Femur (tissue), 1 donor: ENCODE data around the gene PACS1.
"Not testable (repeated sequence)": the region's sequence is repeated elsewhere in the genome, so short reads cannot be mapped to it uniquely, and the experiment has no call there.

Experiments
- DNase-seq: peaks from one replicate; pipeline ENCODE4 v3.0.0-alpha.2; 2017

Gene PACS1

GRCh38 chr11:66231561-66231960, 161.5 kb downstream of the PACS1 start:
- no peak for DNase-seq

GRCh38 chr11:66232769-66233168, 162.7 kb downstream of the PACS1 start:
- no peak for DNase-seq

- no peak for DNase-seq
These were observed 163.2 kb downstream of the PACS1 start for GRCh38 chr11:66233301-66233700.

- DNase-seq: no peak
These were observed 165.1 kb downstream of the PACS1 start for GRCh38 chr11:66235141-66235540.

GRCh38 chr11:66237867-66238266, 167.8 kb downstream of the PACS1 start:
- no peak for DNase-seq

GRCh38 chr11:66238786-66239413, 168.8 kb downstream of the PACS1 start:
- no peak for DNase-seq

GRCh38 chr11:66239511-66239910, 169.4 kb downstream of the PACS1 start:
- no peak for DNase-seq

- DNase-seq: no peak
These were observed 170.1 kb downstream of the PACS1 start for GRCh38 chr11:66239998-66240780.

GRCh38 chr11:66240781-66241136, 170.7 kb downstream of the PACS1 start:
- no peak for DNase-seq

GRCh38 chr11:66242095-66242765, 172.2 kb downstream of the PACS1 start:
- DNase-seq: no peak

- no peak for DNase-seq
These were observed 173.9 kb downstream of the PACS1 start for GRCh38 chr11:66243782-66244535.

GRCh38 chr11:66247295-66247694, 177.2 kb downstream of the PACS1 start:
- DNase-seq: no peak

GRCh38 chr11:66247801-66248200, 177.7 kb downstream of the PACS1 start:
- no peak for DNase-seq

- no peak for DNase-seq
These were observed 178.8 kb downstream of the PACS1 start for GRCh38 chr11:66248903-66249302.

- no peak for DNase-seq
These were observed 181.7 kb downstream of the PACS1 start for GRCh38 chr11:66251809-66252208.

- not testable (repeated sequence) for DNase-seq
These were observed 183.0 kb downstream of the PACS1 start for GRCh38 chr11:66253081-66253480.

GRCh38 chr11:66258473-66258893, 188.4 kb downstream of the PACS1 start:
- DNase-seq: no peak

- no peak for DNase-seq
These were observed 189.2 kb downstream of the PACS1 start for GRCh38 chr11:66259225-66259624.

- DNase-seq: no peak
These were observed 189.9 kb downstream of the PACS1 start for GRCh38 chr11:66259956-66260355.

- DNase-seq: no peak
These were observed 191.5 kb downstream of the PACS1 start for GRCh38 chr11:66261578-66261977.

- DNase-seq: no peak
These were observed 192.1 kb downstream of the PACS1 start for GRCh38 chr11:66262191-66262590.

- DNase-seq: no peak
These were observed 192.6 kb downstream of the PACS1 start for GRCh38 chr11:66262696-66263095.

GRCh38 chr11:66263231-66263630, 193.2 kb downstream of the PACS1 start:
- no peak for DNase-seq
